H1 (cell line): ENCODE results near the gene SNAPC3.

Source experiments
- CTCF ChIP-seq, 3 experiments: IDR thresholded peaks; 1 replicate in 2 of 3; 2 replicates in 1 of 3; pipeline versions ENCODE4 v1.5.1 to v1.6.1; 2011; ENCODE audit warnings: low read length in 3 of 3, mild to moderate bottlenecking in 3 of 3, inconsistent platforms in 2 of 3, low read depth in 1 of 3, moderate library complexity in 1 of 3; ENCODE audit not compliant: insufficient read depth in 1 of 3; ENCODE audit errors: control extremely low read depth in 1 of 3
- EZH2 ChIP-seq: fragments of 200-600 bp; sonication (generic); IDR thresholded peaks from 2 replicates; pipeline ENCODE4 v1.7.1; 2012; ENCODE audit warnings: low read depth, mild to moderate bottlenecking, moderate library complexity, low read length, inconsistent platforms; ENCODE audit not compliant: severe bottlenecking
- JUND ChIP-seq: IDR thresholded peaks from 2 replicates; pipeline ENCODE4 v1.6.1; 2011; ENCODE audit warnings: mild to moderate bottlenecking, improper control_type of control experiment, low read length
- MAX ChIP-seq: IDR thresholded peaks from 2 replicates; pipeline ENCODE4 v1.6.1; 2012; ENCODE audit warnings: inconsistent platforms
- POLR2AphosphoS5 ChIP-seq: IDR thresholded peaks from 2 replicates; pipeline ENCODE4 v1.6.1; 2011; ENCODE audit warnings: low read depth, low read length
- RAD21 ChIP-seq, 2 experiments: IDR thresholded peaks in 1 of 2; conservative IDR thresholded peaks in 1 of 2; 2 replicates each; pipeline ENCODE4 v1.6.1; 2011; ENCODE audit warnings: low read depth in 2 of 2, low read length in 2 of 2, improper control_type of control experiment in 1 of 2, inconsistent platforms in 1 of 2, mild to moderate bottlenecking in 1 of 2, moderate library complexity in 1 of 2
- RNF2 ChIP-seq: fragments of 200-900, 300-1000 bp; sonication (generic); IDR thresholded peaks from 2 replicates; pipeline ENCODE4 v1.7.1; 2016; ENCODE audit warnings: borderline replicate concordance, low read depth, mild to moderate bottlenecking, antibody characterized with exemption, low read length; ENCODE audit not compliant: poor library complexity, severe bottlenecking; ENCODE audit errors: missing control alignments
- RXRA ChIP-seq: IDR thresholded peaks from 2 replicates; pipeline ENCODE4 v1.6.1; 2011; ENCODE audit warnings: low read depth, mild to moderate bottlenecking, low read length, moderate library complexity; ENCODE audit not compliant: insufficient read depth
- TBP ChIP-seq: IDR thresholded peaks from 2 replicates; pipeline ENCODE4 v1.6.1; 2011; ENCODE audit warnings: low read depth, low read length, improper control_type of control experiment
- YY1 ChIP-seq: IDR thresholded peaks from 2 replicates; pipeline ENCODE4 v1.6.1; 2011; ENCODE audit warnings: low read depth, mild to moderate bottlenecking, low read length

GRCh38 chr9:15392363-15392762 is 30.3 kb upstream of the SNAPC3 start:
- TF ChIP-seq TBP = no peak
- TF ChIP-seq CTCF (IDR thresholded peaks at IDR 0.05; ENCODE audit: control extremely low read depth in 1 of 3, insufficient read depth in 1 of 3, low read depth in 1 of 3, low read length in 3 of 3) = no peak
- no peak for TF ChIP-seq POLR2AphosphoS5
- TF ChIP-seq RXRA = no peak
- TF ChIP-seq MAX = no peak
- TF ChIP-seq YY1 = no peak
- TF ChIP-seq JUND = no peak
- no peak for TF ChIP-seq RNF2
- no peak for TF ChIP-seq EZH2
- TF ChIP-seq RAD21 (IDR thresholded peaks at IDR 0.05 in 1 of 2, conservative IDR thresholded peaks at IDR 0.05 in 1 of 2; ENCODE audit: low read depth in 2 of 2, low read length in 2 of 2) = no peak
